HepG2 (cell line): ENCODE data around the gene SPTAN1. TPM values are rescaled to one million over a fixed set of nuclear protein-coding genes. Genes with fewer than 3 reads are reported as not detected.

Experiments used
- ATAC-seq: fragments of 200-7000 bp; cut with Tn5 transposase; 3 replicates; pipeline ENCODE4 v1.9.1; 2020; ENCODE audit warnings: mild to moderate bottlenecking, moderate library complexity
- BruUV-seq: library from RNA; stranded (reverse); fragments of 400-500 nt; replicated peaks from 2 replicates; lab custom pipeline; 2021; lab: Mats Ljungman, UMichigan
- CTCF ChIA-PET: fragments of 300-600 bp; formaldehyde crosslinking; extraction: SDS; loops from one replicate; lab custom pipeline; 2021; ENCODE audit warnings: low total read pairs, inconsistent platforms, low intra/inter-chr PET ratio; lab: Yijun Ruan, JAX
- POLR2A ChIA-PET: fragments of 350-600 bp; sonication (Branson Sonifier 250); formaldehyde crosslinking; loops from one replicate; lab custom pipeline; 2020; ENCODE audit warnings: antibody characterized with exemption, inconsistent platforms; lab: Yijun Ruan, JAX
- DNase-seq: peaks from one replicate; pipeline ENCODE4 v3.0.0-alpha.2; 2015; ENCODE audit warnings: low spot score
- FAIRE-seq: peaks from 3 replicates; lab custom pipeline; 2011; peaks lifted over from hg19 to GRCh38; lab: Jason Lieb, UNC
- H2AFZ ChIP-seq: one replicate; pipeline ENCODE4 v1.6.1; 2011; ENCODE audit warnings: low read length, inconsistent platforms
- H3K27ac ChIP-seq: fragments of 300-600 bp; 3 replicates; pipeline ENCODE4 v1.8.0; 2011; ENCODE audit warnings: mixed run types, mild to moderate bottlenecking, mixed read lengths, low read length, inconsistent platforms; ENCODE audit not compliant: insufficient read depth; ENCODE audit errors: extremely low read length
- H3K27me3 ChIP-seq, 2 experiments: fragments of 200-600 bp in 1 of 2; 2 replicates in 1 of 2; 3 replicates in 1 of 2; pipeline versions ENCODE4 v1.6.0 to v1.8.0; 2011; ENCODE audit warnings: low read length in 2 of 2, mild to moderate bottlenecking in 2 of 2, moderate library complexity in 2 of 2, inconsistent platforms in 1 of 2; ENCODE audit not compliant: insufficient read depth in 2 of 2, control insufficient read depth in 1 of 2
- H3K36me3 ChIP-seq, 2 experiments: fragments of 200-600 bp in 1 of 2; replicated peaks in 1 of 2; 2 replicates in 1 of 2; 3 replicates in 1 of 2; pipeline versions ENCODE4 v1.5.1 to v1.8.0; 2011; ENCODE audit warnings: low read length in 2 of 2, inconsistent platforms in 1 of 2; ENCODE audit not compliant: insufficient read depth in 2 of 2, control insufficient read depth in 1 of 2
- H3K4me1 ChIP-seq: 2 replicates; pipeline ENCODE4 v1.5.1; 2012; ENCODE audit warnings: low read length, inconsistent platforms; ENCODE audit not compliant: insufficient read depth
- H3K4me2 ChIP-seq: 2 replicates; pipeline ENCODE4 v1.6.0; 2011; ENCODE audit warnings: low read depth, low read length, inconsistent platforms
- H3K4me3 ChIP-seq, 3 experiments: fragments of 200-600 bp in 1 of 3; sonication (generic), shearing (Covaris generic) in 1 of 3; replicated peaks in 1 of 3; 2 replicates each; pipeline ENCODE4 v1.5.1; 2011 to 2016; ENCODE audit warnings: low read length in 3 of 3, inconsistent platforms in 2 of 3, low read depth in 2 of 3, mild to moderate bottlenecking in 2 of 3, control low read depth in 1 of 3, mixed read lengths in 1 of 3; ENCODE audit not compliant: insufficient read depth in 1 of 3
- H3K79me2 ChIP-seq: one replicate; pipeline ENCODE4 v1.6.1; 2011; ENCODE audit warnings: low read length, inconsistent platforms; ENCODE audit not compliant: insufficient read depth
- H3K9ac ChIP-seq: 2 replicates; pipeline ENCODE4 v1.6.0; 2011; ENCODE audit warnings: mild to moderate bottlenecking, low read depth, low read length, inconsistent platforms; ENCODE audit not compliant: insufficient read depth
- H3K9me3 ChIP-seq: 2 replicates; pipeline ENCODE4 v1.5.1; 2012; ENCODE audit warnings: mild to moderate bottlenecking, low read length
- H4K20me1 ChIP-seq: 2 replicates; pipeline ENCODE4 v1.6.0; 2011; ENCODE audit warnings: inconsistent platforms, mild to moderate bottlenecking, low read length, moderate library complexity; ENCODE audit not compliant: insufficient read depth
- BORCS8-MEF2B ChIP-seq: sonication (generic); formaldehyde crosslinking; IDR thresholded peaks from 2 replicates; pipeline ENCODE4 v1.8.0; 2022; ENCODE audit warnings: mild to moderate bottlenecking, missing genetic modification reagents
- MNT ChIP-seq: fragments of 450-650 bp; IDR thresholded peaks from 2 replicates; pipeline ENCODE4 v1.6.1; 2016
- NFE2 ChIP-seq: sonication (generic); formaldehyde crosslinking; IDR thresholded peaks from 2 replicates; pipeline ENCODE4 v1.4.0; 2020; ENCODE audit warnings: missing genetic modification reagents
- PRDM4 ChIP-seq: sonication (generic); formaldehyde crosslinking; IDR thresholded peaks from 2 replicates; pipeline ENCODE4 v1.9.0; 2021; ENCODE audit warnings: missing genetic modification reagents, borderline replicate concordance
- TFE3 ChIP-seq: IDR thresholded peaks from 2 replicates; pipeline ENCODE4 v1.6.1; 2016
- ZNF20 ChIP-seq: sonication (generic); formaldehyde crosslinking; IDR thresholded peaks from 2 replicates; pipeline ENCODE4 v1.4.0; 2020; ENCODE audit warnings: mild to moderate bottlenecking, moderate library complexity, missing genetic modification reagents
- ZNF335 ChIP-seq: sonication (generic); formaldehyde crosslinking; IDR thresholded peaks from 2 replicates; pipeline ENCODE4 v1.4.0; 2020; ENCODE audit warnings: missing genetic modification reagents
- WGBS: methylation state at CpG from one replicate; pipeline ENCODE4 v1.1.6; 2017; ENCODE audit warnings: low lambda C conversion rate; 5-methylcytosine and 5-hydroxymethylcytosine counted together
- in situ Hi-C: cut with HindIII; loops from 2 replicates; pipeline ENCODE4 v1.10.0; 2017; ENCODE audit warnings: low pct_unique_long_range_greater_than_20kb; ENCODE audit not compliant: extremely low pct_ligation_motif_present
- intact Hi-C: fragments of 100-400 bp; cut with micrococcal nuclease; formaldehyde crosslinking; loops from one replicate; pipeline ENCODE4 v1.10.0; 2022; ENCODE audit not compliant: unreplicated experiment
- polyA plus RNA-seq, 8 experiments: library from polyadenylated mRNA; depleted of rRNA in 3 of 8; stranded (reverse) in 7 of 8; unstranded in 1 of 8; fragments of >200 nt; fragmentation: Illumina TruSeq in 4 of 8; extraction: Trizol in 4 of 8; gene quantifications; 2 replicates each; pipeline versions ENCODE4 v1.2.1 to v1.2.3, GENCODE V29; 2011 to 2016; ENCODE audit warnings: low read depth in 4 of 8, missing spikeins in 1 of 8, mixed read lengths in 1 of 8; ENCODE audit not compliant: insufficient read depth in 1 of 8
- total RNA-seq, 5 experiments: library from RNA; depleted of rRNA; stranded (reverse); fragments of >200 nt; fragmentation: Illumina TruSeq; extraction: Trizol; gene quantifications; 2 replicates each; pipeline ENCODE4 v1.2.3, GENCODE V29; 2016; ENCODE audit warnings: low read depth in 1 of 5

Gene SPTAN1
- total and polyA plus RNA-seq, 2 of the 13 experiments (the other 11 are each of a cell fraction or from before 2014, with no cell fraction given): 106 to 111 TPM

- ATAC-seq (no peak), DNase-seq (no peak), FAIRE-seq (no peak)
- H3K4me1 ChIP-seq: no peaks in the 10 kb centered on the region
- CTCF ChIA-PET: no interaction called here
- no peak for TF ChIP-seq TFE3 (CRISPR knock-in tag)
- no peak for TF ChIP-seq BORCS8-MEF2B
- no peak for TF ChIP-seq ZNF20 (CRISPR knock-in tag)
- no peak for TF ChIP-seq PRDM4
- no peak for TF ChIP-seq NFE2 (CRISPR knock-in tag)
- TF ChIP-seq MNT: peak; percentile 98
- no peak for TF ChIP-seq ZNF335 (CRISPR knock-in tag)
- no peaks in the 10 kb centered on the region for H3K36me3 ChIP-seq
- in situ Hi-C loops: no loop called here
- WGBS: 97% methylated on average over 5 of the region's 5 CpGs
- H3K9me3 ChIP-seq: no peaks in the 10 kb centered on the region
- H3K27ac ChIP-seq: no peak overlapping the region
- H3K9ac ChIP-seq: no peak overlapping the region
- no peak overlapping the region for H3K4me2 ChIP-seq
- intact Hi-C loops: no loop called here
- no peaks in the 10 kb centered on the region for H3K27me3 ChIP-seq
- H4K20me1 ChIP-seq: no peaks in the 10 kb centered on the region
- POLR2A ChIA-PET: no interaction called here
- H3K79me2 ChIP-seq: no peaks in the 10 kb centered on the region
- H3K4me3 ChIP-seq: no peak overlapping the region
- BruUV-seq: no TSS peak
- H2AFZ ChIP-seq: no peak overlapping the region
Measured at GRCh38 chr9:128651798-128652197, 99.4 kb downstream of the SPTAN1 start.
